SHP77 (cell line): ENCODE data around the gene SRPRB.
A peak's percentile ranks its signal among the peaks of the same experiment; 100 is the strongest.

Experiments
- DNase-seq, 2 experiments: peaks; one replicate each; lab custom pipeline; 2025; lab: John Stamatoyannopoulos, UW

The SRPRB gene

DNA sequence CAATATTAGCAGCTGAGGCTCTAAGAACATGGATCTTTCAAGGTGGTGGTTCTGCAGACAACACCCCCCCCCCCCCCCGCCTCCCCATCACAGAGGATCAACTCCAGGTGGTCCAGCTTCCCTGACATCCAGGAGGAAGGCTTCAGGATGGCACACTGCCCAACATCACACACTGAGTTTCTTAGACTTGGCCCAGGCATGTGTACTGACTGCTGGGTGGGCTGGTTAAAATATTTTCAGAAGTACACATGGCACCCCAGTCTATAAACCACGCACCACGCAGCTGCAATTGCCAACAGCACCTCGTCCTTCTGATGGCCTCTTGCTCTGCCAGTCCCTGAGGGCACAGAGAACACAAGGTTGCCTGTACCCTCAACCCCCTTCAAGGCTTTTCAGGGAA is 22.1 kb downstream of the SRPRB start:
- no peak for DNase-seq

DNA sequence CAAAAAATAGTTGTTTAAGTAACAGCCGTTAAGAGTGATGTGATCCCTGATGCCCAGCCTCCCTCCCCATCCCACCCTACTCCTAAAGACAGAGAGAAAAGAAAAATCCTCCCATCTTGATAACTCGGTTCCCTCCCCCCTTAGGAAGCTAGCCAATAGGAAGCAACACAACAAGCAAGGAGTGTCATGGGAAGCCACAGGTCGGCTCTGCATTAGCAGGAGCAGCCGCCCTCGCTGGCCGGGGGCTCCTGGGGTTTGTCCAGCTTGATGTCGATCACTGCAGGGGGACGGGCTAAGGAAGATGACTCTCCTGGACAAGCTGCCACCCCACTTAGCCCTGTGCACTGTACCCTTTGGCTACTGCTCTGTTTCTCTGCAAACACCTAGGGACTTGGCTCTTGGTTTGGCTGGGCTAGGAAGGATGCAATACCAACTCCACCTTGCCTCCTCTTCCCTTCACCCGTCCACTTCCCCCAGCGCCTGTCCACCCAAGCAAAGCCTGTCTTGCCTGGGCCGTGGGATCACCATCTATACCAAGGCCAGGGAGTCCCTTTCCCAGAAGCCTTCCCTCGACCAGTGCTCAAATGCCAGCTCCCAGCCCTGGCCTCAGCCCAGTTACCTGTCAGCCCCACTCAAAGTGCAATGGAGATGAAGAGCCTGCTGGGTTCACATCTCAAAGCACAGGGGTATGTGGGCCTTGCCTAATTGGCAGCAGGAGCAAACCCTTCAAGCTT is 23.1 kb downstream of the SRPRB start:
- no peak for DNase-seq

DNA sequence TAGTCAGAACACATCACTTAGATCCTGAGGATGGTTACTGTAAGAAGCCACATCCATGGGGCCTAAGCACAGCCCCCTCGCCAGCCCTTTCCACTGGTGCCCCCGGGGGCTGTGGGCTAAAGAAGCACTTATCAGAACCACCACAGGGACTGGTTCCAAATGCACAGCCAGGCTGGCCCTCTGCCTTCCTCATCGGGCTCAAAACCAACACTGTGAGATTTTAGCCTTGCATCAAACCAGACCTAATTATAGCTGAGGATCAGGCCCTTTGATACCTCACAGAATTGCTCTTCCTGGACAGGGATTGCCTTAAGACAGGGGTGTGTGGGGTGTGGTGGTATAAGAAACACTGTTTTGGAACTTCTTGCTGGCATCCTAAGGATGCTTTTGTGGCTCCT is 23.7 kb downstream of the SRPRB start:
- no peak for DNase-seq

DNA sequence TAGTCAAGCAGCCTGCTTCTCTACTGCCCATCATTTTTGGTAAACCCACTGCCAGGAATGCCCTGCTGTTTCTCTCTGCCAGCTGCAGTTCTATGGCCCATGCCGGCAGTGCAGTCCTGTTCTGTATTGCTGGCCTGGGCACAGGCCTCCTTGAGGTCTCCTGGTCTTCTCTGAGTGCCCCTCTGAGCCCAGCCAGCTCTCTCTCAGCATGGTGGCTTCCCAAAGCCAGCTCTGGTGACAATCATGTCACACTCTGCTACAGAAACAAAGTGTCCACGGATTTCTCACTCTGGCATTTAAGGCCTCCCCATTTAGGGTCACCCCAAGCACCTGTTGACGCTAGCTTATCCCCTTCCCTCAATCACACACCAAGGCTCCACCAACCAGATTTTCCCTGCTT is 24.5 kb downstream of the SRPRB start:
- DNase-seq, result no peak

DNA sequence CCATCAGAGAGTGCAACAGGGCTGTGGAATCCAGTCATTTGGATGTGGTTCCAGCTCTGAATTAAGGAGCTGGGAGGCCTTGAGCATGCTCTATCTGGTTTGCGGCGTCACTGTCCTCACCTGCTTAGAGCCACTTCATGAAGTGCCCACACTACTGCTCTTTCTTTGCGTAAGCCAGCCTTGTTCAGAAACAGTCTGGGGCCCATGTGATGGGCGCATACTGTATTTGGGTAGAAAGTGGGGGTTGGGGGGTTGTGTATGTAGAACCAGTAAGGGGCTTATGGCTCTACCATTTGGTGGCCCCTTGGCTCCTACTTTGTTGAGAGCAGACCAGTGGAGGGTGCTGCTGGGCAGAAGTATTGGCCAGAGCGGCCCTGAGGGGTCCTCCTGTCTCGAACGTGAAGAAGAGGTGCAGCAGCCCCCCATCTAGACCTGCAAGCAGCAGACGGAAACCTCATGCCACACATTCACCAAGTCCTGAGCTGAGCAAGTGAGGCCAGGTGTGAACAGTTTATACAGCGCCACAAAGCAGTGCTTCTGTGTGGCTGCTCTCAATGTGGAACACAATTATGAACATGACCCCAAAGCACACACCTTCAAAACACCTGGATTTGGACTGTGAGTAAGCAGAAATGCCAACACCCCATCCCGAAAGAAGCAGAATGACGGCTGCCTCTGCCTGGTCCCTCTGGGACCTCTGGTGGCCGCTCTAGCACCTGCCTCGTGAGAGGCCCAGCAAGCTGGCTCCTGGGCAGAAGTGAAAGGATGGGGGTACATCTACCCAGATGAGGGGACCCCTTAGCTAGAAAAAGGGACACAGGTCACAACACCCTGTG is 26.6 kb downstream of the SRPRB start:
- DNase-seq, result peak in 1 of 2 experiments; percentile 24

DNA sequence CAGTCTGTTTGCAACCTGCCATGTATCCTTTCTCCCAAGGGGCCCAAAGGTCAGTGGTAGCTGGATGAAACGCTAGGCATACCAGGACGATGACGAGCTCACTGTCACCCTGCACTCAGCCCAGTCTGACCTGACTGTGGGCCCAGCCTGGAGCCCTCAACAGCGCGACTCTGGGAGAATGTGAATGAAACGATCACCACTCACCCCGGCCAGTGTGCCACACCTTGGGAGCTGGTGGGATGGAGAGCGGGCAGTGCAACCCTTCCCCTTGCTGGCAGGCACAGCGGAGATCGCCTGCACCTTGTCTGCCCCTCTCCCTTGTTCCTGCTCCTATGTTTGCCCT is 27.2 kb downstream of the SRPRB start:
- DNase-seq, result no peak

DNA sequence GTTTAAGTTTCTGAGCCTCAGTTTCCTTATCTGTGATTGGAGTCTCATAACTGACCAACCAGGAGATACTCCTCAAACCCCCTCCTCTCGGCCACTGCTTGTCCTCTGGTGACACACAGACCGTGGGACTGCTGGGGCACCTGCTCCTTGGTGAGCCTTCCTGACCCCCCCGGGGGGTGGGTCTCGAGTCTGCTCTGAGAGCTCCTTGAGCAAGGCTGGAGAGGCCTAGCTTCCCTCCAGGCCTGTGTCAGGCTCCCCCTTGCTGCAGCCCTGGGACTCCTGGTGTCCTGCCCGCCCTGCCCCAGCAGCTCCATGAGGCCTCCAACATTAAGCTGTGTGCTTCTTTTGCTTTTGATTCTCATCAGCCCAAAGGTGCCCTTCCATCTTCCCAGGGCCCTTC is 27.7 kb downstream of the SRPRB start:
- no peak for DNase-seq

DNA sequence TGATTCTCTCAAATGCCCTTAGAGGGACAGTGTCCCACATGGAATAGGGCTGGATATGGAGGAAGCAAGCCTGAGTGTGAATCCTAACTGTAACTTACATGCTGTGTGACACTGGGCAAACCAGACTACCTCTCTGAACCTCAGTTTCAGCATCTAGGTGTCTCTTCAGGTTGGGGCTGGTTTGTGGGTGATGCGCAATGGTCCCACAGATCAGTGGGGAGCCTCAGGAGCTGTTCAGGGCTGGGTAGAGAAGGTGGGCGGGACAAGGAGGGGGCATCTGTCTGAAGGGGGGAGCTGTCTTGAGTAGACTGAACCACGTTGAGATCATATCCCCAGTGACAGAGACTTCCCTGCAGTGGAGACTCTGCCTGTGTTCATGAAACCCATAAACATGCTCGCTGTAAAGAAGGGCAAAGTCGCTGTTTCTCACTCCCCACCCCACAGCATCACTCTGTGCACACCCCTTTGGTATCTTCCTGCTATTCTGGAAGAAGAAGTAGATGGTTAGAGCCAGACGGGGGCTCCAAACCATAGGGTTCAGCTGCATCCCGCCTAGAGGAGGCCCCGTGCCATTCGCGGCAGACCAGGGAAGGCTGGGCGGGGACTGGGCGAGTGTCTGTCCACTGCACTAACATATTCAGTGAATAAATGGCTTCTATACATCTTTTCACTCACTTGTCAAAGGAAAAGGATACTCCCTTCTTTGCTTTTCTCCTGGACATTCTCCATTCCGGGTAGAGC is 28.4 kb downstream of the SRPRB start:
- no peak for DNase-seq

DNA sequence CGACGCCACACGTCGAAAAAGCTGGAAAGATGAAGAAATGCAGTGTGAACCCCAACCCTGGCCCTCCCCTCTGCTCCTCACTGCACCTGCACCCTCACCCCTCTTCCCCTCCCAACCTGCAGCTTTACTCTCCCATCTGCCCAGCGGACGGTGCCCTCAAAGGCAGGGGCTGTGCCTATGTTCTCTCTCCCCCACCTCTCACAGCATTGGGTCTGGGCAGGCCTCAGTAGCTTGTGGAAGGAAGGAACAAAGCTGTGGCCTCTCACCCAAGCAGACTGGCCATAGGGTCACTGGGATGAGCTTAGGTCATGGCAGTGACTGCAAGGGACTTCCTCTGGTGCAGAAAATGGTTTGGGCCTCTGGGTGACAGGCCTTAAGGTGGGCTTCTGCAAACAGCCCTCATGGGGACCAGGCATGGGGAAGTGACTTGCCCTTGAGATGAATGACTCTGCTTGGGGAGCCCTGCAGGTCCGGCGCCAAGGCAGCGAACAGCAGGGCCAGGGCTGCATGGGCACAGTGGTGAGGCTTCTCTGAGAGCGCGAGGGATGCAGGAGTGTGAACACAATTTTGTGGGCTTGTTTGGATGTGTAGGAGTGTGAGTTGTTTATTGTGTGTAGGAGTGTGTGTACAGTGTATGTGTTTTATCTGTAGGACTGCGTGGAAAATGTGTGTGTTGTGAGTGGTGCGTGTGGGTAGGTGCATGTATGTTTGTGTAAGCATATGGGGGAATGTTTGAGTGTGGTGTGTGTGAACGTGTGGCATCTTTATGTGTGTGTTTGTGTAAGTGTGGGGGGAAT is 29.2 kb downstream of the SRPRB start:
- DNase-seq, result no peak

DNA sequence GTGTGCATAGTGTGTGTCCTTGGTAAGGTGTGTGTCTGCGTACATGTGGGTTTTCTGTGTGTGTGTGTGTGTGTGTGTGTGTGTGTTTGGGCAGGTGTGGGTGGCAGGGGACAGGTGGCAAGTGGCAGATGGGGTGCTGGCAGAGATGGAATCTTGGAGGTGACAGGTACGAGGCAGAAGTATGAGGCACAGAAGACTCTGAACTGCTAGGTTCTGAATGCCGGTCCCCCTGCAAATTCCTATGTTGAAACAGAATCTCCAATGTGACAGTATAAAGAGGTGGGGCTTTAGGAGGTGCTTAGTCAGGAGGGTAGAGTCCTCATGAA is 29.8 kb downstream of the SRPRB start:
- DNase-seq, result no peak

DNA sequence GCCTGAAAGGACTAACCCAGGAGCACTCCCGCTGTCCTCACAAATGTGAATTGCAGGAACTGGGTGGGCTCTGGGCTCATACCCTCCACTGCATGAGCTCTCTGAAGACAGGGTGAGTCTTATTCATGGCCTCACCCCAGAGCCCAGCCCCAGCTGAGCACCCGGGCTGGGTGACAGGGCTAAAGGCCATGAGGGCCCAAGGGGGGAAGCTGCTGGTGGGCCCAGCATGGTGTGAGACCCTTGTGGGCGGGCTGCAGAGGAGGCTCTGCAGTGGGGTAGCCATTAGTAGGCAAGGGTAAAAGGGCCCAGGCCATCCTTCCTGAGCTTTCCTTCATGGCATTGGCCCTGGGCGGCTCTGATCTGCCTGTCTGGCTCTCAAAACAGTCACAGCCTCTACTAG is 30.3 kb downstream of the SRPRB start:
- DNase-seq, result no peak

DNA sequence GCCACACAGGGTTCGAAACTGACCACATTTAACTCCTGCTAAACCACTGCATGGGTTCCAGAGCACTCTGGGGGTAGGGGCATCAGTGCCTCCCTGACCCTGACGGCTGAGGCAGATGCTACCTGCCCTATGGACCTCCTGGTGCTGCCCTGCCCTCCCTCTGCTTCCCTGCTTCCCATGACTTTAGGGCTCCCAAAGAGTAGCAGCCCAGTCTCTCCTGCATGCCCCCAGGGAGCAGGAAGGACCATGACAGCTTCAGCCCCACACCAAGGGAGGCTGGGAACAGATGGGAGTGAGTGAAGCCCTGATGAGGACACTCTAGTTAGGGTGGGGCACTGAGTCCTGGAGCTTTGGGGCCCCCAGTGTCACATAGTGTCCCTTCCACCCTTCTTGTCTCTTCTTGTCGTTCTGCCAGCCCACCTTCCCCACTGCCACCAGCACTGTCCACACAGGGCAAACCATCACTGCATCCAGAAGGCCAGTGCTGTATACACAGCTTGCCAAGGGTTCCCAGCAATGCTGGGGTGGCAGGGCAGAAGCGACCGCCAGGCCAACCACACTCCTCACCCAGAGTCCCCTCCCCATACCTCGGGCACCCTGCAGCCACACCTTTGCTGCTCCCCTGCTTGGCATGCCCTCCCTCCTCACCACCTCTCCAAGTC is 31.0 kb downstream of the SRPRB start:
- DNase-seq, result no peak

DNA sequence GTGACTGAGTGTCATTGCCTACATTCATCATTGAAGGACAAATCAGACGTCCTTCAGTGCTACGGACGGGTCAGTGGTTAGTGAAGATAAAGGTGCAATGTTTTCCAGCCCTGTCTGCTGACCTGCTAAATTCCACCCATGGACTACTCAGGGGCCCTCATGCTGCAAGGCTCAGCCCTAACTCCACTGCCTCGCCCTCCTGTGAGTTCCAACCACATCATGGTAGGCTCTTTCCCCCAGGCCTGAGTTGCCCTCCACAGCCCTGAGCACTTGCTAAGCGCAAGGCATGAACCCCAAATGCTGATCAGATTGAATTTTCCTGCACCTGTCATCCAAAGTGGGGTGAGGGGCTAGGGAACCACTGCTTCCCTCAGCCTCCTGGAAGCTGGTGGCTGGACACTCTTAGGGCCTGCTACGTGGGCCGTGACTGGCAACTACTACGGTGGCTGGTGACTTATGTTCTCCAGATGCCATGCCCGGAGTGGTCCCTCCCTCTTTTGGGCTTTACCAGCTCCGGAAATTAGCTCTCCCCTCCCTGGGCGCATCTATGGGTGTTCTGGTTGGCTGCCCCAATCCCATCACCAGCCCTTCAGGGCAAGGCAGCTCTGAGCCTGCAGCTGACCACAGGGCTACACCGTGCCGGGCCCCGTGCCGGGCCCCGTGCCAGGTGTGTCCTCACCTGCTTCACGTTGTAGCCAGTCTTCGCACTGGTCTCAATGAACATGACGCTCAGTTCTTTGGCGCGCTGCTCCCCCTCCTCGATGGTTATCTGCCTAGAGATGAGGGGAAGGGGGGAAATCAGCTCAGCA is 32.1 kb downstream of the SRPRB start:
- no peak for DNase-seq

DNA sequence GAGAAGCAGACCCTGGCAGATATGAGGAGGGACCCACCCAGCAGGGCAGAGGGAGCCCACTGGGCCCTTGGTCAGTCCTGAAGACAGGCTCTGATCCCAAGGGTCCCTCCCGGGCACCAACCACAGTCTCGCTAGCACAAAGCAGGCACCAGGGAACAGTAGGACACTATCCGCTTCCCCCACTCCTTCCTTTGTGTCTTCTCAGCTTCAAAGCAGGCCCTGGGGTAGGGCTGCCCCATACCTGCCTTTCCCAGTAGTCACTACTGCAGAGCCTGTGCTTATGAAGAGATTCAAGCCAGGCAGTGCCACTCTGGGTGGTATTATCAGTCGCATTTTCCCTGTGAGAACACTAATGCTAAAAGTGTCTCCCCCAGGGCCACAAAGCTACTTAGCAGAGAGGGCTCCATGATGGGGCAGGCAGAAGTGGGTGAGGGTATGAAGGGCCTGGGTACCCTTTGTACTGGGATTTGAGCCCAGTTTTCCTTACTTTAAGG is 32.7 kb downstream of the SRPRB start:
- DNase-seq, result no peak

DNA sequence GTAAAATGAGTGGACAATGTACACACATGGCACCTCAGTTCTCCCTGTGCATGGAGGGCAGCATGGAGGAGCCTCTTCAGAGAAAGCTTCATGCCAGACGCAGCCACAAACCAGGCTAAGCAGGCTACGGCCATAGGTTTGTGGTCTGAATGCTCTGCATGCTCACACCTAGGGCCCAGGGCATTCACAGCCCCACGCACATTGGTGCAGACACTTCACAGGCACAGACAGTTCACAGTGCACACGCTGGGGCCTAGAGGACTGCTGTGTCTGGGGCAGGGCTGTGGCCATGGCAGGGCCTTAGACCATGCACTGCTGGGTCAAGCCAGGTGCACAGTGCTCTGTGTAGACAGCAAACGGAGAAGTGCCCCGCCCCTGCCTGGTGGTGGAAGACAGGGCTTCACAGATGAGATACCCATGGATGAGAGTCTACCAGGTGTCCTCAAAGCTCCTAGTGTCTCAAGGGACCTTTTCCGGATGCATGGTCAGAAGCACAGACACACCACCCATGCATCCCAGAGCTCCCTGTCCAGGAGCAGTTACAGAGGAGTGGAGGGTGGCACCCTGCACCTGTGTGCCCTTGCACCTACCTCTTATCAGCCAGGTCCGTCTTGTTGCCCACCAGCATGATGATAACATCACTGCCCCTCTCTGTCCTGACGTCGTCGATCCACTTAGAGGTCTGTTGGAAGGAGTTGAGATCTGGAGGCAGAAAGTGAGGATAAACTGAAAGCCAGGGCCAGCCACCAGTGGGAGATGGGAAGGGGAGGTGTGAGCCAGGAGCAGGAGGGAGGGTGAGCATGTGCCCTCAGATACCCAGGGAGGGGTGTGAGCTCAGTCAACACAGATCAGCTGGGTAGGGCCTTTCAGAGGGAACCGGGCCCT is 33.5 kb downstream of the SRPRB start:
- DNase-seq, result no peak

DNA sequence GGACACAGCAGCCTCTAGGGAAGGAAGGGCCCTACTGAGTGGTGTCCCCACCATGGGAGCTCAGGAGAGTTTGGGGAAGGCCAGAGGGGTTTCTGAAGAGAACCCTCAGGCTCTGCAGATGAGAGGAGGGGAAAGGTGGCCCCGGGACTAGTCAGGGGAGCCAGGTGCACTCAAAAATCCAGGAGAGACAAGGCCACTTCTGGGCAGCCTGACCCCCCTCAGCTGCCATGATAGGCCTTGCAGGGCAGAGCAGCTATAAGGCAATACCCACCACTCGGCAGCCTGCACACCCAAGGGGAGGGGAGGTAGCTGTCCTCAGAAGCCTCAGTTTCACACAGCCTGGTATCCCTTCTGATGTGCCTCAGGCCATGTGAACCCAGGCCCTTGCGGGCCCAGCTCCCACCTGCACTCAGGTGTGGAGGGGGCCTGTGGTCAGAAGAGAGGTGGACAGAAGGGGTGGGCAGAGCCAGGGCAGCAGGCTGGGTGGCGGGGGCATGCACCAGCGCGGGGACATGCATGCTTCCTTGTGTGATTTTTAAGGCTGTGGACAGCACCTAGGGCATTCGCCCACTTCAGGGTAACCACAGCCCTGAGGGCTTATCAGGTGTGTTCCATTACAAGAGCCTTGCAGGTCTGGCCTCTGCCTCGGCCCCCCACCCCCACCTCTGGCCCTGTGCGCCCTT is 34.6 kb downstream of the SRPRB start:
- no peak for DNase-seq

DNA sequence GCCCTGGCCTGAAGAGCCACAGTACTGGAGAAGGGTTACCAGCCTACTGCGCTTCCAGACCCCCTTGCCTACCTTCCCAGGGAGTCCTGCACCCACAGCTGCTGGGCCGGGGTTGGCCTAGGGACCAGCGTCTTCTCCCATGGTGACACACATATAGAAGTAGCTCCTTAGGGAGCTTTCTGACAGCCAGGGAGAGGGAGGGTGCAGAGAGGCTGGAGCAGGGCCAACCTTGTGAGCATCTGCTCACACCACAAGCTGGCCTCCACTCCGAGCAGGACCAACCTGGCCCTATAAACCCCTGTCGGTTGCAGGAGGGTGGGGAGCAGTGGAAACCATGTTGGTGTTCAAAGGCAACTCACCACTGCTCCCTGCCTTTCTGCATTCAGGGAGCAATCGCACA is 35.2 kb downstream of the SRPRB start:
- no peak for DNase-seq

DNA sequence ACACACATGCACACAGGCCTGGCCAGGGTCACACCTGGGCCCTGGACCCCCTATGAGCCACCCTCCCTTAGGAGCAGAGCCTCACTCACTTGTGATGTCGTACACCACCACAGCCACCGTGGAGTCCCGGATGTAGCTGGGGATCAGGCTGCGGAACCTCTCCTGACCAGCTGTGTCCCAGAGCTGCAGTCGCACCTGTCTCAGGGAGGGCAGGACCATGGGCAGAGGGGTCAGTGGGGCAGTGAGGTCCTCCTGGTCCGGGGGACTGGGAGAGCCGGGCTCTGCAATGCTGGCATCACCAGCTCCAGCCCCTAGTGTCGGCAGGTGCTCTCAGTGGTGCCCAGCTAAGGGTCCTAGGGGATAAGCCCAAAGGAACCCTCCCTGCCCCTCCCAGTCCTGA is 35.6 kb downstream of the SRPRB start:
- no peak for DNase-seq

DNA sequence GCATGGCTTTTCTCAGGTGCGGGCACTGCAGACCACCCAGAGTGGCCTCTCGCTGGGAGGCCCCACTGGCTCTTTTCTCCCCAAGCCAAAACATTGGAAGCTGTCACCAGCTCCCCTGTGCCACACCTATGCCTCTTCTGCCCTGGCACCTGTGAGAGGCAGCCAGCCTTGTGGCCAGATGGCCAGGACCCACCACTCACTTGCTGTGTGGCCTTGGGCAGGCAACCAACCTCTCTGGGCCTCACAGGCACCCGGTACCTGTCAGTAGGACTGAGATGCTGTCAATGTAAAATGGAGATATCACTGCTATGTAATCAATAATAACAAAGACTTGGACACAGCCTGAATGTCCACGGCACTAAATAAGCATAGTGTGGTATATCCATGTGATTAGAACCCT is 36.5 kb downstream of the SRPRB start:
- DNase-seq, result no peak
